GM23248 (cell line): ENCODE data around the gene PDE6H.

ENCODE experiments used
- EZH2 ChIP-seq: fragments of 200-600 bp; sonication (generic); IDR thresholded peaks from 2 replicates; pipeline ENCODE4 v1.6.1; 2018; ENCODE audit warnings: antibody characterized with exemption, mild to moderate bottlenecking; ENCODE audit not compliant: insufficient read depth, poor library complexity, severe bottlenecking
- EZH2phosphoT487 ChIP-seq: fragments of 200-600 bp; sonication (generic); IDR thresholded peaks from 2 replicates; pipeline ENCODE4 v1.6.1; 2018; ENCODE audit warnings: antibody characterized with exemption, moderate library complexity, mild to moderate bottlenecking, low read depth; ENCODE audit not compliant: insufficient read depth

- TF ChIP-seq EZH2phosphoT487: no peak
- no peak for TF ChIP-seq EZH2
These were observed 38.3 kb downstream of the PDE6H start for GRCh38 chr12:15011162-15011561.
